Left ventricle myocardium inferior (tissue), 1 donor: Measurements from ENCODE around the gene LRRK2. TPM values are rescaled to one million over a fixed set of nuclear protein-coding genes. Genes with fewer than 3 reads are reported as not detected.

ENCODE experiments used
- DNase-seq: peaks from one replicate; pipeline ENCODE4 v3.0.0-alpha.2; 2020
- H3K27ac ChIP-seq: fragments of 200-600 bp; replicated peaks from 2 replicates; pipeline ENCODE4 v1.8.0; 2021
- H3K27me3 ChIP-seq: fragments of 200-600 bp; 2 replicates; pipeline ENCODE4 v1.8.0; 2021; ENCODE audit warnings: low read depth
- H3K36me3 ChIP-seq: fragments of 200-600 bp; 2 replicates; pipeline ENCODE4 v1.8.0; 2021
- H3K4me1 ChIP-seq: fragments of 200-600 bp; 2 replicates; pipeline ENCODE4 v1.8.0; 2021
- H3K4me3 ChIP-seq: fragments of 200-600 bp; 2 replicates; pipeline ENCODE4 v1.8.0; 2021; ENCODE audit warnings: mild to moderate bottlenecking, moderate library complexity
- H3K9me3 ChIP-seq: fragments of 200-600 bp; replicated peaks from 2 replicates; pipeline ENCODE4 v1.8.0; 2021
- intact Hi-C: fragments of 100-400 bp; cut with micrococcal nuclease; formaldehyde crosslinking; loops from one replicate; pipeline ENCODE4 v1.11.0; 2022
- total RNA-seq: library from RNA; stranded (reverse); fragmentation: NEBNext Ultra II Directional; extraction: Animal tissue kit (Norgen Biotek cat#: 25700); gene quantifications from one replicate; pipeline ENCODE4 v1.2.1, GENCODE V29; 2021
- TF ChIP-seq, protein P1 (sequence below): fragments of 200-600 bp; IDR thresholded peaks from 2 replicates; pipeline ENCODE4 v1.8.0; 2021; ENCODE audit warnings: antibody characterized with exemption, mild to moderate bottlenecking, borderline replicate concordance
- donor health status: DM: no; HTN: yes; CAD: no; lungs with severe emphysema.

Gene LRRK2
- total RNA-seq, 1 donor from 2014 or later = 6.7 TPM

DNA sequence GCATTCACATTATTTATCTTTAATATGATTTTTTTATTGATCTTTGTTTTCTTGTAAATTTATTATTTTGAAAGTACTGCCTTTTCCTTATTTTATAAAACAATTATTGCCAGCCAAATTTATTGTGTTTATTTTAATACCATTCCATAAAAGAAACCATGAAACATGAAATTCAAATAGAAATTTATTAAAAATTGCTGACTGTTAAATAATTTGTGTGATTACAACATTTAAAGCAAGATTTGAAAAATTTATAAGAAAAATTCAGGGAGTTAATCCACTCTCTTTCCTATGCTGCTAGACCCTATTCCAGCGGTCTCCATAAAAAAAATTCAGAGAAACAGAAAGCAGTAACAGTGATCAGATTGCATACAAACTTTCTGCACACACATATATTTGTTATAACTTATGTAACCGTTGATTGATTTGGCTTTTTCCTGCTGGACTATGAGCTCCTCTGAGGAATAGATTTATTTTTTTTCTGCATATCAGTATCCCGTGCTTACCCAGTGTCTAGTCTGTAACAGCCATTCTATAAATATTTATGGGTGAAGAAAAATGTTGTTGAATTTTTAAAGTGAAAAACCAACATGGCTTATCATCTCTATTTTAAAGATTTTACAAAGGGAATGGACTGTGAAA lies 68.1 kb downstream of the LRRK2 start:
- no peak for DNase-seq
- intact Hi-C loops = no loop called here
- H3K36me3 ChIP-seq = peaks cover 46% of the 10 kb centered on the region

DNA sequence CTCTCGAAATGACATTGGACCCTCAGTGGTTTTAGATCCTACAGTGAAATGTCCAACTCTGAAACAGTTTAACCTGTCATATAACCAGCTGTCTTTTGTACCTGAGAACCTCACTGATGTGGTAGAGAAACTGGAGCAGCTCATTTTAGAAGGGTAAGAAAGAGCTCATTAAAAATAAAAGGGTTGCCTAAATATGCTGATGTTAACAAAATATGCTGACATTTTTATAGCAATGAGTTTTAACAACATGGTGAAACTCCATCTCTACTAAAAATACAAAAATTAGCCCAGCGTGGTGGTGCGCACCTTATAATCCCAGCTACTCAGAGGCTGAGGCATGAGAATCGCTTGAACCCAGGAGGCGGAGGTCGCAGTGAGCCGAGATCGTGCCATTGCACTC lies 73.5 kb downstream of the LRRK2 start:
- intact Hi-C loops = no loop called here
- Histone ChIP-seq H3K27me3 (no peaks in the 10 kb centered on the region), H3K4me3 (no peak overlapping the region), H3K36me3 (peaks cover 30% of the 10 kb centered on the region), H3K4me1 (no peaks in the 10 kb centered on the region), H3K27ac (no peak overlapping the region), H3K9me3 (no peaks in the 10 kb centered on the region)
- no peak for DNase-seq
- TF ChIP-seq, protein P1, sequence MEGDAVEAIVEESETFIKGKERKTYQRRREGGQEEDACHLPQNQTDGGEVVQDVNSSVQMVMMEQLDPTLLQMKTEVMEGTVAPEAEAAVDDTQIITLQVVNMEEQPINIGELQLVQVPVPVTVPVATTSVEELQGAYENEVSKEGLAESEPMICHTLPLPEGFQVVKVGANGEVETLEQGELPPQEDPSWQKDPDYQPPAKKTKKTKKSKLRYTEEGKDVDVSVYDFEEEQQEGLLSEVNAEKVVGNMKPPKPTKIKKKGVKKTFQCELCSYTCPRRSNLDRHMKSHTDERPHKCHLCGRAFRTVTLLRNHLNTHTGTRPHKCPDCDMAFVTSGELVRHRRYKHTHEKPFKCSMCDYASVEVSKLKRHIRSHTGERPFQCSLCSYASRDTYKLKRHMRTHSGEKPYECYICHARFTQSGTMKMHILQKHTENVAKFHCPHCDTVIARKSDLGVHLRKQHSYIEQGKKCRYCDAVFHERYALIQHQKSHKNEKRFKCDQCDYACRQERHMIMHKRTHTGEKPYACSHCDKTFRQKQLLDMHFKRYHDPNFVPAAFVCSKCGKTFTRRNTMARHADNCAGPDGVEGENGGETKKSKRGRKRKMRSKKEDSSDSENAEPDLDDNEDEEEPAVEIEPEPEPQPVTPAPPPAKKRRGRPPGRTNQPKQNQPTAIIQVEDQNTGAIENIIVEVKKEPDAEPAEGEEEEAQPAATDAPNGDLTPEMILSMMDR = no peak

More for the DNA sequence above, 68.1 kb downstream of the LRRK2 start:
- Histone ChIP-seq H3K27ac (no peak overlapping the region), H3K4me1 (no peaks in the 10 kb centered on the region), H3K27me3 (no peaks in the 10 kb centered on the region), H3K9me3 (peaks cover 27% of the 10 kb centered on the region), H3K4me3 (no peak overlapping the region)
- TF ChIP-seq, protein P1 = no peak

DNA sequence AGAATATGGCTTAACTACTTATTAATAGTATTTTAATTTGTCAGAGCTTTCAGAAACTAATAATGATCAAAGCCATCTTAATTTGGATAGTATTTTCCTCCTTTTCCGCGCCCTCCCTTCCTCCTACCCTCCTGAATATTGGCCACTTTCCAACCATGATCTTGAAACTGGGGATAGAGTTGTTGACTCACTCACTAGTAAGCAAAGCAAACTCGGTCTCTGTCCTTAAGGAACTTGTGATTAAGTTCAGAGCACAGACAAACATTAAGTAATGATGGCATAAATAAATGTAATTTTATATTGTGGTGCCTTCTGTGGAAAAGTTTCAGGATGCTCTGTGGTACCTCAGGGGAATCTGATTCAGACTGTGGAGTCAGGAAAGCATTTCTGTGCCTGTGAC lies 75.7 kb downstream of the LRRK2 start:
- TF ChIP-seq, protein P1 = no peak
- no peak overlapping the region for H3K27ac ChIP-seq
- no peaks in the 10 kb centered on the region for H3K27me3 ChIP-seq
- no peaks in the 10 kb centered on the region for H3K9me3 ChIP-seq
- H3K4me3 ChIP-seq = no peak overlapping the region
- no peaks in the 10 kb centered on the region for H3K4me1 ChIP-seq
- H3K36me3 ChIP-seq = peaks cover 28% of the 10 kb centered on the region
- intact Hi-C loops = no loop called here
- DNase-seq = no peak

DNA sequence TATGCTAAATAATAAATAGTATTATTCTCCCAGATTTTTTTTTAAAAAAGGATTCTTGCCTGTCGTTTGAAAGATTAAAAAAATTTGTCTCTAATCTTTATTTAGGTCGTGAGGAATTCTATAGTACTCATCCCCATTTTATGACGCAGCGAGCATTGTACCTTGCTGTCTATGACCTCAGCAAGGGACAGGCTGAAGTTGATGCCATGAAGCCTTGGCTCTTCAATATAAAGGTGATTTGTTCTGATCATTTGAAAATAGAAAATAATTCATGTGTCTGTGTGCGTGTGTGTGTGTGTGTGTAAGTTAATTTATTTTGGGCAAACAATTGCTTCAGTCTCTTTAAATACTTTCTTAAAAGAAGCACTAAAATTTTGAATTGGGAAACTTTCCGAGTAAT lies 84.2 kb downstream of the LRRK2 start:
- H3K27me3 ChIP-seq = no peaks in the 10 kb centered on the region
- TF ChIP-seq, protein P1 = no peak
- no peaks in the 10 kb centered on the region for H3K9me3 ChIP-seq
- no peak overlapping the region for H3K4me3 ChIP-seq
- intact Hi-C loops = no loop called here
- peaks cover 24% of the 10 kb centered on the region for H3K36me3 ChIP-seq
- H3K4me1 ChIP-seq = no peaks in the 10 kb centered on the region
- no peak overlapping the region for H3K27ac ChIP-seq
- DNase-seq = no peak

DNA sequence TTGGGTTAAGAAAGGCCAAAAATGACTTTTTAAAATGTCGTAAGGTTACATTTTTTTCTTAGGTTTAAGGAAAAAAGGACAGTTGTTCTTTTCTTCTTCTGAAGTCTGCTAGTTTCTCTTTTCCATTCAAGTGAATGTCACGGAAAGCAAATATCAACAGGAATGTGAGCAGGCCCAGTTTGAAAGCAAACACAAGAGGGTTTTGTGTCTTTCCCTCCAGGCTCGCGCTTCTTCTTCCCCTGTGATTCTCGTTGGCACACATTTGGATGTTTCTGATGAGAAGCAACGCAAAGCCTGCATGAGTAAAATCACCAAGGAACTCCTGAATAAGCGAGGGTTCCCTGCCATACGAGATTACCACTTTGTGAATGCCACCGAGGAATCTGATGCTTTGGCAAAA lies 85.4 kb downstream of the LRRK2 start:
- intact Hi-C loops = no loop called here
- no peak overlapping the region for H3K27ac ChIP-seq
- no peak overlapping the region for H3K4me3 ChIP-seq
- TF ChIP-seq, protein P1 = no peak
- no peak for DNase-seq
- no peaks in the 10 kb centered on the region for H3K9me3 ChIP-seq
- H3K36me3 ChIP-seq = peaks cover 26% of the 10 kb centered on the region
- H3K4me1 ChIP-seq = no peaks in the 10 kb centered on the region
- no peaks in the 10 kb centered on the region for H3K27me3 ChIP-seq

DNA sequence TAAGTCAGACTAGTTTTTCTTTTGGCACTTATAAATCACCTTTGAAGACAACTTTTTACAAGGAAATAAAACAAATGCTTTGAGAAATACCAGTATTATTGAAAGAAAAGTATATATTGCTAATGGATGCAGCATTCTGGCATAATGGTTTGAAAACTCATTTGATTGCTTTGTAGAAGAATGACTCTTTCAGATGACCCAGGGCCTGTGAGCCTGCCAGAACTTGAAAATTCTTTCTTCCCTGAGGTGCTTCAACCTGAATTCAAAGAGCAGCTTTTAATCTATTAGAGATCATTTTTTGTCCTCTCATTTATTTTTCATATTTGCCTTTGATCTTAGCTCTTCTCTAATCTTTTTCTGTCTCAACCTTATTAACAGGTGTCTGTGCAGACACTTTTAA lies 87.4 kb downstream of the LRRK2 start:
- H3K27me3 ChIP-seq = no peaks in the 10 kb centered on the region
- intact Hi-C loops = no loop called here
- H3K36me3 ChIP-seq = peaks cover 25% of the 10 kb centered on the region
- no peaks in the 10 kb centered on the region for H3K4me1 ChIP-seq
- H3K27ac ChIP-seq = no peak overlapping the region
- no peaks in the 10 kb centered on the region for H3K9me3 ChIP-seq
- no peak overlapping the region for H3K4me3 ChIP-seq
- TF ChIP-seq, protein P1 = no peak
- DNase-seq = no peak
